GM21576 (cell line): ENCODE measurements around the gene STAP2.
"Not testable (repeated sequence)": the region's sequence is repeated elsewhere in the genome, so short reads cannot be mapped to it uniquely, and the experiment has no call there.

Experiments used
- ATAC-seq: cut with Tn5 transposase; IDR thresholded peaks from one replicate; pipeline ENCODE4 v1.9.1; 2021; ENCODE audit warnings: mild to moderate bottlenecking, moderate library complexity; ENCODE audit not compliant: unreplicated experiment

STAP2 gene

GRCh38 chr19:4302243-4302640, 36.4 kb downstream of the STAP2 start, which contains the start of gene TMIGD2:
Gene TMIGD2 (minus strand): TSS chr19:4302389. CDS start chr19:4302385, 4 bp downstream.
- no peak for ATAC-seq

- ATAC-seq, result no peak
These were observed 36.9 kb downstream of the STAP2 start for GRCh38 chr19:4301590-4302242.

GRCh38 chr19:4300589-4300988, 38.0 kb downstream of the STAP2 start:
- ATAC-seq, result no peak

- ATAC-seq, result no peak
These were observed 39.6 kb downstream of the STAP2 start for GRCh38 chr19:4298810-4299550.

GRCh38 chr19:4297901-4298809, 40.5 kb downstream of the STAP2 start:
- ATAC-seq, result no peak

- no peak for ATAC-seq
These were observed 42.5 kb downstream of the STAP2 start for GRCh38 chr19:4295972-4296771.

GRCh38 chr19:4294389-4294788, 44.2 kb downstream of the STAP2 start:
- no peak for ATAC-seq

GRCh38 chr19:4292515-4292914, 46.1 kb downstream of the STAP2 start:
- ATAC-seq, result no peak

- ATAC-seq, result no peak
These were observed 47.4 kb downstream of the STAP2 start for GRCh38 chr19:4291184-4291732.

- ATAC-seq, result no peak
These were observed 50.4 kb downstream of the STAP2 start for GRCh38 chr19:4288091-4288777.

GRCh38 chr19:4286141-4286540, 52.5 kb downstream of the STAP2 start:
- not testable (repeated sequence) for ATAC-seq

GRCh38 chr19:4284974-4285373, 53.7 kb downstream of the STAP2 start:
- no peak for ATAC-seq

- ATAC-seq, result no peak
These were observed 54.3 kb downstream of the STAP2 start for GRCh38 chr19:4284176-4284958.

- ATAC-seq, result no peak
These were observed 58.9 kb downstream of the STAP2 start for GRCh38 chr19:4279530-4280422.

GRCh38 chr19:4279267-4279529, 59.4 kb downstream of the STAP2 start:
- no peak for ATAC-seq

GRCh38 chr19:4278419-4279266, 60.0 kb downstream of the STAP2 start, which contains the start of gene SHD:
Gene SHD (plus strand): TSS chr19:4279266. CDS start chr19:4280064, 798 bp downstream.
- no peak for ATAC-seq

- ATAC-seq, result no peak
These were observed 60.6 kb downstream of the STAP2 start for GRCh38 chr19:4278010-4278409.
